GM18873 (cell line): Measurements from ENCODE around the gene PTPRC.

Experiments
- ATAC-seq: cut with Tn5 transposase; IDR thresholded peaks from one replicate; pipeline ENCODE4 v1.9.1; 2021; ENCODE audit warnings: mild to moderate bottlenecking, moderate library complexity, moderate number of reproducible peaks; ENCODE audit not compliant: unreplicated experiment, low FRiP score

Gene PTPRC

GRCh38 chr1:198699167-198700015 is 60.6 kb downstream of the PTPRC start:
- no peak for ATAC-seq

- no peak for ATAC-seq
Observed at GRCh38 chr1:198700016-198700392, 61.2 kb downstream of the PTPRC start.

GRCh38 chr1:198700396-198700795 is 61.6 kb downstream of the PTPRC start:
- no peak for ATAC-seq

GRCh38 chr1:198701250-198701649 is 62.4 kb downstream of the PTPRC start:
- no peak for ATAC-seq

GRCh38 chr1:198701766-198702539 is 63.1 kb downstream of the PTPRC start:
- ATAC-seq = no peak

- ATAC-seq = no peak
Observed at GRCh38 chr1:198708761-198709525, 70.1 kb downstream of the PTPRC start.

GRCh38 chr1:198711837-198712236 is 73.0 kb downstream of the PTPRC start:
- ATAC-seq = no peak

- no peak for ATAC-seq
Observed at GRCh38 chr1:198713081-198713480, 74.2 kb downstream of the PTPRC start.

- no peak for ATAC-seq
Observed at GRCh38 chr1:198714271-198714670, 75.4 kb downstream of the PTPRC start.

GRCh38 chr1:198716051-198716450 is 77.2 kb downstream of the PTPRC start:
- ATAC-seq = no peak

- ATAC-seq = no peak
Observed at GRCh38 chr1:198717510-198717909, 78.7 kb downstream of the PTPRC start.

- no peak for ATAC-seq
Observed at GRCh38 chr1:198723127-198723526, 84.3 kb downstream of the PTPRC start.

GRCh38 chr1:198725090-198725489 is 86.2 kb downstream of the PTPRC start:
- no peak for ATAC-seq

GRCh38 chr1:198726455-198726854 is 87.6 kb downstream of the PTPRC start:
- ATAC-seq = no peak

GRCh38 chr1:198729195-198729863 is 90.5 kb downstream of the PTPRC start:
- ATAC-seq = no peak

- no peak for ATAC-seq
Observed at GRCh38 chr1:198730952-198731351, 92.1 kb downstream of the PTPRC start.

GRCh38 chr1:198734323-198735008 is 95.6 kb downstream of the PTPRC start:
- peak; percentile 89 for ATAC-seq

GRCh38 chr1:198741744-198742143 is 102.9 kb downstream of the PTPRC start:
- ATAC-seq = no peak

GRCh38 chr1:198747127-198747526 is 108.3 kb downstream of the PTPRC start:
- ATAC-seq = no peak

GRCh38 chr1:198749279-198749678 is 110.4 kb downstream of the PTPRC start:
- ATAC-seq = no peak
